GM10266 (cell line): ENCODE data around the gene ATL3.

ENCODE experiments used
- DNase-seq: peaks from one replicate; pipeline ENCODE4 v3.0.0; 2012; ENCODE audit errors: extremely low spot score
- TF ChIP-seq, protein P1 (sequence below): IDR thresholded peaks from 2 replicates; pipeline ENCODE4 v1.5.1; 2012; ENCODE audit warnings: mild to moderate bottlenecking, low read depth; ENCODE audit not compliant: control insufficient read depth, insufficient read depth; ENCODE audit errors: missing control alignments

ATL3 gene

DNA sequence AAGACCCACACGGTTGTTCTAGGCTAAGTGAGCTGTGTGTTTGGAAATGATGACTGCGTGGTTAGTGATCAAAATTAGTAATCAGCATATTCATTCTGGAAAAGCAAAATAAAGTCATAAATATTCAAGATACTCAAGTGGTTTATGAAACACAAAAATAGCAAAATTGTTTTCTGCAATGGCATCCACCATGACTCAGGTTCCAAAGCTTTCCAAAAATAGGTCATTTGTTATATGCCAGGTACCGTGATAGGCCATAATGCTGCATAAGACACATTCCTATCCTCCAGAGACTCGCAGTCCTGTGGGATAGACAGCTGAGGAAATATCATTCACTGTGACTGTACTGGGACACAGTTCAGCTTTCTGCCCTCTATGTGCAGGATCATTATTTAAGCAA lies 2.4 kb upstream of the ATL3 start:
- TF ChIP-seq, protein P1, sequence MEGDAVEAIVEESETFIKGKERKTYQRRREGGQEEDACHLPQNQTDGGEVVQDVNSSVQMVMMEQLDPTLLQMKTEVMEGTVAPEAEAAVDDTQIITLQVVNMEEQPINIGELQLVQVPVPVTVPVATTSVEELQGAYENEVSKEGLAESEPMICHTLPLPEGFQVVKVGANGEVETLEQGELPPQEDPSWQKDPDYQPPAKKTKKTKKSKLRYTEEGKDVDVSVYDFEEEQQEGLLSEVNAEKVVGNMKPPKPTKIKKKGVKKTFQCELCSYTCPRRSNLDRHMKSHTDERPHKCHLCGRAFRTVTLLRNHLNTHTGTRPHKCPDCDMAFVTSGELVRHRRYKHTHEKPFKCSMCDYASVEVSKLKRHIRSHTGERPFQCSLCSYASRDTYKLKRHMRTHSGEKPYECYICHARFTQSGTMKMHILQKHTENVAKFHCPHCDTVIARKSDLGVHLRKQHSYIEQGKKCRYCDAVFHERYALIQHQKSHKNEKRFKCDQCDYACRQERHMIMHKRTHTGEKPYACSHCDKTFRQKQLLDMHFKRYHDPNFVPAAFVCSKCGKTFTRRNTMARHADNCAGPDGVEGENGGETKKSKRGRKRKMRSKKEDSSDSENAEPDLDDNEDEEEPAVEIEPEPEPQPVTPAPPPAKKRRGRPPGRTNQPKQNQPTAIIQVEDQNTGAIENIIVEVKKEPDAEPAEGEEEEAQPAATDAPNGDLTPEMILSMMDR = no peak

DNA sequence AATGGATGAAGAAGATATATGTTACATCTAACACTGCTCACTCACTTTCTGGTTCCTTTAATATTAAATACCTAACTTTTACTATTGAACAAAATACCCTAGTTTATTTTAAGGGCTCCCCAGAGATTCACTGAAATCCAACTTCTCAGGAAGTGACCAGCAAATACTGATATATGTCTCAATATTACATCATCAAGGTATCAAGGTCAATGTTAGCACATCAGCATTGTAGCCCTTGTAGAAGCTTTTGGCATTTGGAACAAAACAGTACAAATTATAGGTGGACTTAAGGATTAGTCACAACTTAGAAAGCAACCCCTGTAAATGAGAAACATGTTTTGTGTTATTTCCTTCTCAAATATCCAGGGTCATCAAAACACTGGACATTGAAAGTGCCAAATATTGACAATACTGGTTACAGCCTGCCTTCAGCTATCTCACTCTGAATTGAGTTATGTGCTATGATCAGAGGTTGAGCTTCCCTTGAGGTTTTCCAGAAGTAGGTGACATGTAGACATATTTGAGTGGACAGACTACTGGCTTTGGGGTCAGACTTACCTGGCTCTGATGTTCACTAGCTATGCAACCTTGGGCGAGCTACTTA lies 1.9 kb upstream of the ATL3 start:
- TF ChIP-seq, protein P1 = no peak
- DNase-seq = no peak

More for the DNA sequence above, 2.4 kb upstream of the ATL3 start:
- DNase-seq = no peak

DNA sequence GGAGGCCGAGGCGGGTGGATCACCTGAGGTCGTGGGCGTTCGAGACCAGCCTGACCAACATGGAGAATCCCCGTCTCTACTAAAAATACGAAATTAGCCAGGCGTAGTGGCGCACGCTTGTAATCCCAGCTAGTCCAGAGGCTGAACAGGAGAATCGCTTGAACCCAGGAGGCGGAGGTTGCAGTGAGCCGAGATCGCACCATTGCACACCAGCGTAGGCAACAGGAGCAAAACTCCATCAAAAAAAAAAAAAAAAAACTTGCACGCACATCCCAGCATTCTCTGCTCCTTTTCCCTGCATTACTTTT lies 934 bp upstream of the ATL3 start:
- TF ChIP-seq, protein P1 = no peak
- no peak for DNase-seq

DNA sequence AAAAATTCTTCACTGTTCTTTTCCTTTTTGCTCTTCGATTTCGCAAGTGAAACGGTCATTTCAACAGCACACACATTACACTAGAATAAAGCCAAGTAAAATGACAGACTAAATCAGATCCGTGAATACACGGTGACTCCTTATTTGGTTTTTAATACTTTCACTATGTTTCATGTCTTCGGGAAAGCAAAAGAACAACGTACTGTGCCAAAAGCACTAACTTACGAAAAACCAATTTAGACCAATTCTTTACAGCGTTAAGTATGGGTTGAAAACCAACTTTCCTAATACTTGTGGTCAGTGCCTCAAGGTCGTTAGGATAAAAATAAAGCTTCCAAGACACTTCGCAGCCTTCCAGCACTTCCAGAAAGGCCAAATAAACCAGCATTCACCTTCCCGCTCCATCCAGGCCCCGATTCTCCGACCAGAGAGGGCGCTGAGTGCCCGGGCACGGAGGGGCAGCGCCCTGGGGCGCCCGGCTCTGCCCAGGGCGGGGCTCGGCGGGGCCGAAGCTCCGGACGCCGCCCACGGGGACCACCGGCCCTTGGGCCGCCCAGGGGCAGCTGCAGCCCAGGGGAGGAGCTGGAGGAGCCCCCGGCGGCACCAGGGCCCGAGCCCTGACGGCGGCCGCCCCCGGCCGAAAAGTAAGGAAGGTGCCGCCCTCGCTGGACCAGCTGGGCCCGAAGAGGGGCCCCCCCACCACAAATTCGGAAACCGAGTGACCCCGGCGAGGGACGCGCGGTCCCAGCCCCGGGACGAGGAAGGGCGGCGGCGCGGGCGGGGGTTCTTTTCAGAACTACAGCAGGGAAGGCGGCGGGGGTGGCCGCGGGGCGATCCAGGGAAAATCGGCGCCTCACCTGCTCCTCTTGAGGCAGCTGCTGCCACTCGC lies 499 bp downstream of the ATL3 start:
- peak; percentile 56 for DNase-seq
- TF ChIP-seq, protein P1 = peak; percentile 66

DNA sequence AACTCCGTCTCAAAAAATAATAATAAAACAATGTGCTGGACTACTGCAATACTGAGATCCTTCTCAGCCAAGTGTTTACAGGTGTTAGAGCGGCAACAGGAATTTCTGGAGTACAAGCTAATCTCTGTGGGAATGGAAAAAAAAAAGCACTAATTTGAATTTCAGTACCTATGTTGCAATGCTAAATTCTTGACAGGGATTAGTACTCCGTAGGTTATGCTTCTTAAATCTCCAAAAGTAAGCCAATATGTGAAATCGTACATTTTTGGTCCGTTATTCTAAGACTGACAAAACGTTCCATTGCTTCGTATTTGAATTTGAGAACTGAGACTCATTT lies 1.1 kb downstream of the ATL3 start:
- TF ChIP-seq, protein P1 = no peak
- DNase-seq = no peak

DNA sequence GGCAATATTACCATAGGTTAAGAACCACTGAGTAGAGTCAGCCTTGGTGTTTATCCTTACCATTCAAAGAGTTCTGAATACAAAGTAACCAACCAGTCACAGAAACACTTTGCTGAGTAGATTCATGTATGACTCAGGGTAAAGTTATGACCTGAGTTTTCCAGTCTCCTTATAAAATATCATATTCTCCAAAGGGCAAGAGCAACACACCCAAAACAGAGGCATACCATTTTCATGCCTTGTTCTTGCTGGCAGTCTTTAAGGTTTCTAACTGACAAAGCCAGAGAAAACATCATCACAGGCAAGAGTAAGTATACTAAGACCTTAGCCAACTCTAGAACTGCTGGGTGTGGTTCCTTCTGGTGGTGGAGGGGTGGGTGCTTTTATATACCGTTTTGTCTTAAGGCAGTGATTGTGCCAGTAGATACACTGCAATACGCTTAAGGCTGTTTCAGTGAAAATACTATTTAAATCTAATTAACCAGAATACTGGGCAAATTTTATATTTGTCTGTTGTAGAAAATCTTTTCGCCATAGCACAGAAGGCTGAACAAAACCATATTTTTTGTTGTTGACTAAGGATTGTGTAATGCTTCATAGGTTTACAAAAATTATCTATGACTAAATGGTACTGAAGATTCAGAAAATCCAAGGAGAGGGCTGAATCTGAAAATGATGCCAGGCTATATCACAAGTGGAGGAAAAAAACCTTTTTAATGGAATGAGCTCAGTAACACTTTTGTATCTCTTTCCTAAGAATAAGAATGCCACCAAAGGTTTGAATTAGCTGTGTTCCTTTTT lies 3.0 kb downstream of the ATL3 start:
- no peak for DNase-seq
- TF ChIP-seq, protein P1 = no peak
